Measurements from ENCODE around the gene TENM3. TPM values are rescaled to one million over a fixed set of nuclear protein-coding genes. Genes with fewer than 3 reads are reported as not detected.

The TENM3 gene
- polyA plus RNA-seq, 4 donors: 15.3 to 18.0 (median 17.9) TPM

DNA sequence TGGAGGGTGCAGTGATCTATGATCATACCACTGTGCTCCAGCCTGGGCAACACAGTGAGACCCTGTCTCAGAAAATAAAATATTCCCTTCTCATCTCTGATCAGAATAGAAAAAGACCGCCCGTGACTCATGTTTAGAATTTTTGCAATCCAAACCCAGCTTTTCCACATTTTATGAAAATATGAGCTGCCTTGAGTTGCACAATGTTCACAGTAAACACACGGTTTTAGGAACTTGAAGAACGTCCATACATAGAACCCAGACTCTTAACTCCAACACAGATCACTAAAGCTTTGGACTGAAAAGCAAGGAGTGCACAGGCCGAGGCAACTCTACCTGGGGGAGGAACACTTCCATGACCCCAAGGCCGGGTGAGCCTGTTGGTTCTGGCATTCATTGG is 305.0 kb downstream of the TENM3 start:
- DNase-seq (ENCODE audit: low read depth in 4 of 4, low spot score in 3 of 4): no peak

GRCh38 chr4:182549356-182549755 is 306.2 kb downstream of the TENM3 start:
- DNase-seq (ENCODE audit: low read depth in 4 of 4, low spot score in 3 of 4): no peak

DNA sequence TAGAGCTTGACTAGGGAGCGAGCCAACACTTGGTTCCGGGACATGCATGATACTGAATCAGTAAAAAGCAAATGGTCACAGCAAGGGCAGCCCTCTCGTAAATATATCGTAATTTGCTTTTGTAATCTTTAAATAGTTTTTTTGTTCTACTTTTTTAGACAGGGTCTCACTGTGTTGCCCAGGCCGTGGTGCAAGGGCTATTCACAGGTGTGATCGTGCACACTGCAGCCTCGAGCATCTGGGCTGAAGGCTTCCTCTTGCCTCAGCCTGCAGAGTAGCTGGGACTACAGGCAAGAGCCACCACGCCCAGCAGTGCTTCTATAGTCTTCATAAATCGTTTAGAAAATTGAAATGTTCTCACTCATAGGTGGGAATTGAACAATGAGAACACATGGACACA is 309.7 kb downstream of the TENM3 start:
- no peak for DNase-seq (ENCODE audit: low read depth in 4 of 4, low spot score in 3 of 4)

GRCh38 chr4:182553653-182554052 is 310.5 kb downstream of the TENM3 start:
- no peak for DNase-seq (ENCODE audit: low read depth in 4 of 4, low spot score in 3 of 4)

- no peak for DNase-seq (ENCODE audit: low read depth in 4 of 4, low spot score in 3 of 4)
Observed at GRCh38 chr4:182554736-182555135, 311.5 kb downstream of the TENM3 start.

DNA sequence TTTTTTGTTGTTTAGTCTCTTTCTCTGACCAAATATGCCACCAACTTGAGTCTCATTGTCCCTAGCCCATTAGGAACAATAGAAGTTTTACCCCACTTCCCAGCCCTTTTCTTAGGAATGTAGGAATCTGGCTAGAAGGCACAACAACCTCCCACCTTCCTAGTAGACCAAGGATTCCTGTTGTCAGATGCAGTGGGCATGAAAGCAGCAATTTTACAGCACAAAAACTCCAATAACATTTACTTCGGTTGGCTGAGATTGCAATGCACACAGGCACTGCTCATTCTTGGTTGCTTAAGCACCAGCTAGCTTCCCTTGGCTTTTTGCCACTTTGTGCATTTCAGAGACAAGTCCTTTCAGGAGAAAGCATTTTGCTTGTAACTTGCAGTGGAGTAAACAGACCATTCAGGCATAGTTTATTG is 312.8 kb downstream of the TENM3 start:
- peak in 1 of 4 donors; percentile 24 for DNase-seq (ENCODE audit: low read depth in 4 of 4, low spot score in 3 of 4)

DNA sequence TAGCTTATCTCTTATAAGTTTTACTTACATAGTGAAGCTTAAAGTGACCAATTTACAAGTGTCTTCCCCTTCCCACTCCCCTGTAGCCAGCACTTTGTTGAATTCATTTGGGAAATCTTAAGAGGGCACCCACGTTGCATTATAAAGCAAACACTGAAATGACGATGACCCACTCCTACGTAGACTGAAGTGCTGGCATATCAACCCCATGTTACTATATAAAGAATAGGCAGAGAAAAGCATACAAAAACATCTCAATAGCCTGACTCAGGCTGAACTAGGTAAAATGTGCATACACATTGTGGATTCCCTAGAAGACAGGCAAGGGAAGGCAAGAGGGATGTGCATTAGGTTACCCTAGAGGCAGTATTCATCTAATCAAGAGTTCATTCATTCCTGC is 313.4 kb downstream of the TENM3 start:
- no peak for DNase-seq (ENCODE audit: low read depth in 4 of 4, low spot score in 3 of 4)

GRCh38 chr4:182560358-182560757 is 317.2 kb downstream of the TENM3 start:
- no peak for DNase-seq (ENCODE audit: low read depth in 4 of 4, low spot score in 3 of 4)

DNA sequence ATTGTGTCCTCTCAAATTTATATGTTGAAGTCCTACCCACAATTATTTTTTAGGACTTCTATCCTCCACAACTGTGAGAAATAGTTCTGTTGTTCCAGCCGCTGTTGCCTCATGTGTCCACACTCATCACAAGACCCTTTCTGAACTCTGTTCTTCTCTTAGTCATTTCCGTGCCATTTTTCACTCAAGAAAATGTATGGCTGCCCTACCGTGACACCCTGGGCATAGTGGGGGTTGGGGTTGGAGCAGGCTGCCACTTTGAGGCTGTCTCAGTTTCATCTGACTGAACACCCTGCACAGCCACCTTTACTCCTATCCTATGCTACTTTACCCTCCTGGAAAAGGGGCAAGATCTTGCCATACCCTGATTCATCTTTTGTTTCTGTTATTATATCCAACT is 319.1 kb downstream of the TENM3 start:
- no peak for DNase-seq (ENCODE audit: low read depth in 4 of 4, low spot score in 3 of 4)

GRCh38 chr4:182564724-182565369 is 321.6 kb downstream of the TENM3 start:
- no peak for DNase-seq (ENCODE audit: low read depth in 4 of 4, low spot score in 3 of 4)

- DNase-seq (ENCODE audit: low read depth in 4 of 4, low spot score in 3 of 4): no peak
Observed at GRCh38 chr4:182567119-182567518, 323.9 kb downstream of the TENM3 start.

- no peak for DNase-seq (ENCODE audit: low read depth in 4 of 4, low spot score in 3 of 4)
Observed at GRCh38 chr4:182569561-182569960, 326.4 kb downstream of the TENM3 start.

GRCh38 chr4:182574706-182575105 is 331.5 kb downstream of the TENM3 start:
- DNase-seq (ENCODE audit: low read depth in 4 of 4, low spot score in 3 of 4): no peak

DNA sequence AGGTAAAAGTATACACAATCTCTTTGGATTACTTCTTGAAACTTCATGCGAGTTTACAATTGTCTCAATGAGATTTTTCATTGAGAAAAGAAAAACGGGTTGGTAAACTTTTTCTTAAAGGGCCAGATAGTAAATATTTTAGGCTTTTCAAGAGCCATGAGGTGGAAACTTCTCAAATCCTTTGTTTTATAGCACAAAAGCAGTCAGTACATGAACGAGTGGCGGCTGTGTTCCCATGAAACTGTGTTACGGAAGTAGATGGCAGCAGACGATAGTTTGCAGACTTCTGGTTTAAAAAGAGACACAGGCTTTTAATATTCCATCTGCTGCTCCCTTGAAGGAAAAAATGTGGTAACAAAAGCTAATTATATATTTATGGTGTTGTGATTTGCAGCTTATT is 332.0 kb downstream of the TENM3 start:
- DNase-seq (ENCODE audit: low read depth in 4 of 4, low spot score in 3 of 4): no peak

DNA sequence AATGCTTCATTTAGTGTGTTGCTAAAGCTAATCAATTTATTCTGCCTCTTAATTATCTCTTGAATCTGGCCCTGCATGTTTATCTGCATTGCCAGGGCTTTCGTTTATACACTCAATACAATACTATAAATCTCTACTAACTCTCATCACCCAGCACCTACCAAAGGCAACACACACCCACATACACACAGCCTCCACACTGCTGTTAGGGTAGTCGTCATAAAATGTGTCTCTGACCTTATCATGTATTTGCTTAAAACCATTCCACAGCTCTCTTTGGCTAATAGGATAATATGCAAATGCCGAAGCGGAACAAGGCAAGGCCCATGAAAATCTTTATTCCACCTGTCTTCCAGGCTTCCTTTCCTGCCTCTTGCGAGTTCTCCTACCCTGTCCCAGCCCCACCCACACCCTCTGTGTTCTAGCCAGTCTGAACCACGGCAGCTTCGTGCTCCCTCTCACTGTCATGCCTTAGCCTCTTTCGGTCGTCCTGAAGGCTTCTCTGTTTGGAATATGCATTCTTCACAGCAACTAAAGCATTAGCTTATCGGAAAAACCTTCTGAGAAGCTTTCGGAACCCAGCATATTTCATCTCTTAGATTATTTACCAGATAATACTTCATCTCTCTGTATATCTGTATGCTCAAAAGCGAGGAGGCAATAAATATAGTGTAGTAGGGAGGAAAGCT is 333.5 kb downstream of the TENM3 start:
- no peak for DNase-seq (ENCODE audit: low read depth in 4 of 4, low spot score in 3 of 4)

- no peak for DNase-seq (ENCODE audit: low read depth in 4 of 4, low spot score in 3 of 4)
Observed at GRCh38 chr4:182577411-182577810, 334.2 kb downstream of the TENM3 start.

GRCh38 chr4:182578402-182578801 is 335.2 kb downstream of the TENM3 start:
- DNase-seq (ENCODE audit: low read depth in 4 of 4, low spot score in 3 of 4): no peak

DNA sequence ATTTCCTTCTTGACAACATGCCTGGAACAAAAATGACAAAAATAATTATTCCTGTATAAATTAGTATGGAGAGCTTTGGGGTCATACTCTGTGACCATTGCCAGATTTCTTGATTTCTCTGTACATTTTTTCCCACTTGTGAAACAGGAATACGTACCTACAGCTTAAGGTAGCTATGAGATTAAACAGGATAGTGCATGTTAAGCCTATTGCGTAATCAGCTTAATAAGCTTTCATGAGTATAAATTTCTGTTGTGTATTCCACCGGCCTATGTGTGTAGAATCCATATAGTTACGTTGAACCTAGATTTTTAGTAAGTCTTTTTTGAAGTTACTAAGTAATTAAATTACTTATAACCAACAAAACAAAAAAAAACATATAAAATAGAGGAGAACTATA is 339.0 kb downstream of the TENM3 start:
- no peak for DNase-seq (ENCODE audit: low read depth in 4 of 4, low spot score in 3 of 4)

DNA sequence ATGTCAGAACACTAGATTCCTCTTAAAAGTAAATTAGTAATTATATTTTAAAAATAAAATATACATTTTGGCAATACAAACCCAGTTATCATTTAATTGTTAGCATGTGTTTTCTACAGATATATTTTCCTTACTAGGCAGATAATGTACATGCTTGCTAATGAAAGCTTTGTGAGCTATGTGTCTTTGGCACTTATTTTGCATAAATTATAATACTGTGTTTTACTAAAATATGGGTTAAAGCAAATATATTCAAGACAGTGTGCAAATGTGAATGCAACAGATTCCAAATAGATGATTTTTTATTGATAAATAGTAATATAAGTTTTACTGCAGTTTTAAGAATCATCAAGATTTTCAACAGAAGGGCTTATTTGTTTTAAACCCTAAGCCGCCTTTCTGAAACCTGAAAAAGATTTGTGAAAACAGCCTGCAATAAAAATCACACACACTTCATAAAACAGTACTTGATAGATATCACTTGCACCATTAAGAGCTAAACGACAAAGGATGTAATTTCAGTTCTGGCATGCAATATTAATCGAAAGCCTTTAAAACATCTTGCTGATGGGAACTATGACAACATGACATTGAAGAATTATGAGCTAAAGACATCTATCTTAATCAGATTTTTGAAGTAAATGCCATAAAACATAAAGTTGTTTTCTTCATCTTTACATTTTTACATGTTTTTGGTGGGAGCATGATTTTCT is 340.7 kb downstream of the TENM3 start:
- no peak for DNase-seq (ENCODE audit: low read depth in 4 of 4, low spot score in 3 of 4)

- DNase-seq (ENCODE audit: low read depth in 4 of 4, low spot score in 3 of 4): no peak
Observed at GRCh38 chr4:182585321-182585720, 342.1 kb downstream of the TENM3 start.

DNA sequence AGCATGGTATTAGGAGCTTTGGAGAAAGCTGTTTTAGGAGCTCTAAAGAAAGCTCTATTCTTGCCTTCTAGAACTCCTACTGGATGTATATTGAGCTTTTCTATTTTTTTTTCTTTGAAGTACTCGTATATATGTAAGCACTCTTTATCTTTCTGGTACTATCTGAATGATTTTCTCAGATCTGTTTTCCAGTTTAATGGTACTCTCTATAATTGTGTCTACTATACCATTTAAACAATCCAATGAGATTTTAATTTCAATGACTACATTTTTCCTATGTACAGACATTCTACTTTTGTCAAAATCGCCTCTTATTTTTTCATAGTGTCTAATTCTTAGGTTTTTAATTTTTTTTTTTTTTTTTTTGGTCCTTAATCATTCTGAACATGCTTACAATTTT is 345.9 kb downstream of the TENM3 start:
- no peak for DNase-seq (ENCODE audit: low read depth in 4 of 4, low spot score in 3 of 4)

DNA sequence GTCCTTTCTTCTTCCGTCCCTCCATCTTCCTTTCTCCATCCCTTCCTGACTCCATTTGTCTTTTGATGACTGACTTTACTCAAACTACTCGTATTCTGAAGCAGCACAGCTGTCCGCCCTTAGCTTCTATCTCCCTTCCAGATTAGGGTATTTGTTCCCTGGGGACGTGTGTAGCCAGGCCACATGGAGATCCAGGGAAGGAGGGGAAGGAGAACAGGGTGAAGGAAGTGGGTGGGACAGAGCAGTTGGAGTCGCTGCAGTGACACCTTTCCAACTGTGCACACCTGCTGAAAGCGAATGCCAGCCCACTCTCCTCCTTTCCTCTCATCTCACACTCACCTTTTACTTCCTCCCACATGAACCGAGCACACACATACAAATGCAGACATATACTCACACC is 350.2 kb downstream of the TENM3 start:
- no peak for DNase-seq (ENCODE audit: low read depth in 4 of 4, low spot score in 3 of 4)

All from right renal pelvis (tissue), 4 donors.